Suprapubic skin (tissue), 4 donors: Measurements from ENCODE around the gene PCBP3. TPM values are rescaled to one million over a fixed set of nuclear protein-coding genes. Genes with fewer than 3 reads are reported as not detected.

Source experiments
- DNase-seq, 2 donors: peaks; one replicate each; pipeline ENCODE4 v3.0.0-alpha.2; 2019; ENCODE audit warnings: low spot score in 2 of 2
- H3K27ac ChIP-seq: fragments of 200-600 bp; sonication (generic); one replicate; pipeline ENCODE4 v1.5.1; 2019
- H3K27me3 ChIP-seq: fragments of 200-600 bp; sonication (generic); one replicate; pipeline ENCODE4 v1.5.1; 2019
- H3K36me3 ChIP-seq: fragments of 200-600 bp; sonication (generic); one replicate; pipeline ENCODE4 v1.5.1; 2019
- H3K4me1 ChIP-seq: fragments of 200-600 bp; sonication (generic); one replicate; pipeline ENCODE4 v1.5.1; 2019
- H3K4me3 ChIP-seq: fragments of 200-600 bp; sonication (generic); one replicate; pipeline ENCODE4 v1.5.1; 2019; ENCODE audit warnings: mild to moderate bottlenecking
- H3K9me3 ChIP-seq: fragments of 200-600 bp; sonication (generic); one replicate; pipeline ENCODE4 v1.5.1; 2019
- EP300 ChIP-seq: sonication (generic); formaldehyde crosslinking; IDR thresholded peaks from one replicate; pipeline ENCODE4 v1.6.1; 2017; ENCODE audit warnings: antibody characterized with exemption
- POLR2A ChIP-seq, 2 donors: fragments of 450-650 bp; IDR thresholded peaks; one replicate each; pipeline ENCODE4 v1.6.1; 2017; ENCODE audit warnings: antibody characterized with exemption in 2 of 2, mild to moderate bottlenecking in 2 of 2, moderate library complexity in 2 of 2
- POLR2AphosphoS5 ChIP-seq, 3 donors: sonication (generic); formaldehyde crosslinking; IDR thresholded peaks; one replicate each; pipeline ENCODE4 v1.6.1; 2017; ENCODE audit warnings: antibody characterized with exemption in 3 of 3
- WGBS: methylation state at CpG from one replicate; pipeline ENCODE4 v1.1.5; 2018; 5-methylcytosine and 5-hydroxymethylcytosine counted together
- total RNA-seq, 4 donors: library from RNA; depleted of rRNA; stranded (reverse); fragments of >200 nt; gene quantifications; one replicate each; pipeline ENCODE4 v1.1.0, GENCODE V29; 2016
- TF ChIP-seq, protein P1 (sequence below), 2 donors: fragments of 200-600 bp in 1 of 2; fragments of 450-650 bp in 1 of 2; sonication (generic) in 1 of 2; IDR thresholded peaks; one replicate each; pipeline ENCODE4 v1.5.1; 2016 to 2019; ENCODE audit warnings: antibody characterized with exemption in 2 of 2, mild to moderate bottlenecking in 1 of 2, moderate library complexity in 1 of 2

Gene PCBP3
- total RNA-seq, 4 donors from 2014 or later = 0.97 to 7.3 (median 2.7) TPM

DNA sequence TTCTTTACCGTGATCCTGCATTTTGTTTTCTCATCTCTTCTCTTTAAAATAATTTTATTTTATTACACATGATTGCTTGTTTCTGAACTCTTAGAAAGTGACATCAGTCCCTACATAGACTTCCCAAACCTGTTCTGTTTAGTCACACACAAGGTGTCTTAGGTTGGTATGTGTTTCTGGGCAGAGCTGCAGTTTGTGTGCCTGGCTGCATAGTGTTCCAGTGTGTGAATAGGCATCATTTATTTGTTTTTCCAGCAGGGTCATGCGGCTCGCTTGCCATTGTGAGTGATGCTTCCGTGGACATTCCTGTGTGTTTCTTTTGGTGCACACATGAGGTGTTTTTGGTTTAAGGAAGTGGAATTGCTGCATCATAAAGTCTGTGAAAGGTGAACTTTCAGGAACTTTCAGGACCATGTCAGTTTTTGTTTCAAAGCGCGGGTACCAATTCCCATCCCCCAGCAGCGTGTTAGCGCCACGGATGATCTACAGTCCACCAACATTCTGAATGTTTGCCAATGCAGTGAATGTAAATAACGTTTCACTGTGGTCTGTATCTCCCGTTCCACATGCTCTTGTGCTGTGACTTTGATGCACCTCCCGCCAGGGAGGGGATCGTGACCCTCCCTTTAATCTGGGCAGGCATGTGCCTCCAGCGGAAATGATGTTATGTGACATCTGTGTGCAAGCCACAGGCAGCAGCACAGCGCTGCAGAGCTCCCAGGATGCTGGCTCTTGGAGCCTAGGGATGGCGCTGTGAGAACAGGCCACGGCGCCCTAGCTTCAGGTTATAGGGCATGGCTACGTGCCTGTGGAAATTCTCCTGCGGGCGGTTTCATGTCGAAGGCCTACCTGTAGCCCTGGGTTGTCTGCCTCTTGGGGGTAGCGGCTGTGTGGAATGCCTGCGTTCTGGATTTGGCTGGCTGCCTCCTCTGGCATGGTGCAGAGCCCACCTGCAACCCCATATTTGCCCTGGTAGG lies 193.5 kb downstream of the PCBP3 start:
- no peak overlapping the region for H3K4me3 ChIP-seq
- no peak overlapping the region for H3K27ac ChIP-seq
- 73% methylated on average over 16 of the region's 24 CpGs for WGBS
- H3K9me3 ChIP-seq = no peaks in the 10 kb centered on the region
- DNase-seq = peak in 1 of 2 donors; percentile 60
- H3K36me3 ChIP-seq = no peaks in the 10 kb centered on the region
- H3K27me3 ChIP-seq = no peaks in the 10 kb centered on the region
- H3K4me1 ChIP-seq = no peaks in the 10 kb centered on the region
- TF ChIP-seq EP300 (no peak), POLR2AphosphoS5 (IDR thresholded peaks at IDR 0.05) (no peak), POLR2A (IDR thresholded peaks at IDR 0.05) (no peak)
- TF ChIP-seq, protein P1, sequence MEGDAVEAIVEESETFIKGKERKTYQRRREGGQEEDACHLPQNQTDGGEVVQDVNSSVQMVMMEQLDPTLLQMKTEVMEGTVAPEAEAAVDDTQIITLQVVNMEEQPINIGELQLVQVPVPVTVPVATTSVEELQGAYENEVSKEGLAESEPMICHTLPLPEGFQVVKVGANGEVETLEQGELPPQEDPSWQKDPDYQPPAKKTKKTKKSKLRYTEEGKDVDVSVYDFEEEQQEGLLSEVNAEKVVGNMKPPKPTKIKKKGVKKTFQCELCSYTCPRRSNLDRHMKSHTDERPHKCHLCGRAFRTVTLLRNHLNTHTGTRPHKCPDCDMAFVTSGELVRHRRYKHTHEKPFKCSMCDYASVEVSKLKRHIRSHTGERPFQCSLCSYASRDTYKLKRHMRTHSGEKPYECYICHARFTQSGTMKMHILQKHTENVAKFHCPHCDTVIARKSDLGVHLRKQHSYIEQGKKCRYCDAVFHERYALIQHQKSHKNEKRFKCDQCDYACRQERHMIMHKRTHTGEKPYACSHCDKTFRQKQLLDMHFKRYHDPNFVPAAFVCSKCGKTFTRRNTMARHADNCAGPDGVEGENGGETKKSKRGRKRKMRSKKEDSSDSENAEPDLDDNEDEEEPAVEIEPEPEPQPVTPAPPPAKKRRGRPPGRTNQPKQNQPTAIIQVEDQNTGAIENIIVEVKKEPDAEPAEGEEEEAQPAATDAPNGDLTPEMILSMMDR (IDR thresholded peaks at IDR 0.05) = no peak

DNA sequence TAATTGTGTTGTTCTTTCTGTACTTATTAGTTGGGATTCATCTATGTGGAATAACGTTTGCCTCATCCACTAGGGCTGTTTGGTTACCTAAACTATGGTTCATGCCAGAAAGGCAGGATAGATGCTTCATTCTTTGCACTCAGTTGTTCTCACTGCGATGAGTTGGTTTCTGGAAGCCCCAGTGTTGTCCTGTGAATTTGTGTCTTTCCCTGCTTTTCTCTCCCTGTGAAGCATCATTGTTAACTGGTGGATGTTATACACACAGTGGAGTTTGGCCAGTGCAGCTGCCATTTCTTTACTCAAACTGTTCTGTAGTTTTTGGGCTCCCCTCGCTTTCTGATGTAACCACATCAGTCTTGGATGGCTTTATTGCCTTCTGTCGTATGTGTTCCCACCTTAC lies 194.4 kb downstream of the PCBP3 start:
- no peaks in the 10 kb centered on the region for H3K4me1 ChIP-seq
- WGBS = 88% methylated on average over 4 of the region's 4 CpGs
- no peaks in the 10 kb centered on the region for H3K36me3 ChIP-seq
- H3K27me3 ChIP-seq = no peaks in the 10 kb centered on the region
- TF ChIP-seq EP300 (no peak), POLR2AphosphoS5 (IDR thresholded peaks at IDR 0.05) (no peak), POLR2A (IDR thresholded peaks at IDR 0.05) (no peak)
- TF ChIP-seq, protein P1 (IDR thresholded peaks at IDR 0.05) = no peak
- no peak overlapping the region for H3K27ac ChIP-seq
- no peak for DNase-seq
- H3K4me3 ChIP-seq = no peak overlapping the region
- H3K9me3 ChIP-seq = no peaks in the 10 kb centered on the region

DNA sequence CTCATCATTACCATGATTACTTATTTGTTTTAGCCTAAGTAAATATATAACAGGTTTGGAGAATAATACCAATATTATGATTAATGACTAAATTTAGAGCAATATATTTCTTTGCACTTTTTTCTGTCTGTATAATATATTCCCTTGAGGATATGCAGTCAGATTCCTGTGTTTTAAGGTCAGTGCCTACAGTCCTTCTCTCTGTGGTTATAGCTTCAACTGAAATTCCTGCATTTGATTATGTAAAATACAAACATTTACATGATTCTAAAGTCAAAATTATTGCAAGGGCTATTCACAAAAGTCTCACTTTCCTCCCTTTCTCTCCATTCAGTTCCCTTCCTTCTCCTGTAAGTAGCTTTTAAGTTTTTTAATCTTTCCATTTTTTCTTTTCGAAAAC lies 195.1 kb downstream of the PCBP3 start:
- Histone ChIP-seq H3K27me3 (no peaks in the 10 kb centered on the region), H3K9me3 (no peaks in the 10 kb centered on the region), H3K27ac (no peak overlapping the region), H3K4me3 (no peak overlapping the region), H3K36me3 (no peaks in the 10 kb centered on the region), H3K4me1 (no peaks in the 10 kb centered on the region)
- TF ChIP-seq POLR2A (IDR thresholded peaks at IDR 0.05) (no peak), EP300 (no peak), POLR2AphosphoS5 (IDR thresholded peaks at IDR 0.05) (no peak)
- TF ChIP-seq, protein P1 (IDR thresholded peaks at IDR 0.05) = no peak
- WGBS = 93% methylated on average over 1 of the region's 1 CpG
- DNase-seq = no peak

DNA sequence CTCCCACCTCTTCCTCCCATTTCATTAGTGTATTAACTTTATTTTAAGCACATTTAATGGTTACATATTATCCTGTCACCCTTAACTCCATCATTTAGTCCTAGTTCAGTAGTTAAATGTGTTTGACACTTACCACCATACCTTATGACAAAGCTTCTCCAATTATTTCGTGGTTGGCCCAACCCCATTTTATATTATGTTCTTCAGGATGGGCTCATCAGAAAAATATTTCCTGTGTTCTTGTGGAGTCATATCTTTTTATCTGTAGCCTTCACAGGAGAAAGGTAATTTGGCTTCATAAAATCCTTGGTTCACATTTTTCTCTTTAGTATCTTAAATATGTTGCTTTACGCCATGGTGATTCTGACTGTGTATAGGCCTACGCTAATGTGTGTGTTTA lies 195.7 kb downstream of the PCBP3 start:
- no peak for DNase-seq
- Histone ChIP-seq H3K36me3 (no peaks in the 10 kb centered on the region), H3K27me3 (no peaks in the 10 kb centered on the region), H3K4me1 (no peaks in the 10 kb centered on the region), H3K9me3 (no peaks in the 10 kb centered on the region), H3K27ac (no peak overlapping the region), H3K4me3 (no peak overlapping the region)
- TF ChIP-seq POLR2A (IDR thresholded peaks at IDR 0.05) = no peak
- TF ChIP-seq, protein P1 (IDR thresholded peaks at IDR 0.05) = no peak
- TF ChIP-seq EP300 = no peak
- TF ChIP-seq POLR2AphosphoS5 (IDR thresholded peaks at IDR 0.05) = no peak
- 93% methylated on average over 3 of the region's 3 CpGs for WGBS

DNA sequence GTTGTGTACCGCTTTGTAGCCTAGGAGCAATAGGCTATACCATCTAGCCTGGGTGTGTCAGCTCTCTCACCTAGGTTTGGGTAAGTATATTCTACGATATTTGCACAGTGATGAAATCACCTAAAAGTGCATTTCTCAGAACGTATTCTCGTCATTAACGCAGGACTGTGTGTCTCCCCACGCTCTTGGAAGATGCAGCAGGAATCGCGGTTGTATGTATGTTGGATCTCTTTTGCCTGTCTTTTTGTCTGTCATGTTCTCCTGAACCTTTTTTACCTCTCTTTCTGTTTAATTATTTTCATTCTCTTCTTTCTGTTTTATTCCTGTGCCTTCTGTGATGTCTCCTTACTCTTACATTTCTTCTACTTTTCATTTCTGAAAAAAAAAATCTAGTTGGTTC lies 197.5 kb downstream of the PCBP3 start:
- TF ChIP-seq, protein P1 (IDR thresholded peaks at IDR 0.05) = no peak
- TF ChIP-seq POLR2A (IDR thresholded peaks at IDR 0.05) (no peak), POLR2AphosphoS5 (IDR thresholded peaks at IDR 0.05) (no peak), EP300 (no peak)
- 98% methylated on average over 8 of the region's 8 CpGs for WGBS
- no peaks in the 10 kb centered on the region for H3K36me3 ChIP-seq
- H3K9me3 ChIP-seq = no peaks in the 10 kb centered on the region
- no peaks in the 10 kb centered on the region for H3K4me1 ChIP-seq
- H3K4me3 ChIP-seq = no peak overlapping the region
- peak in 1 of 2 donors; percentile 0 for DNase-seq
- no peak overlapping the region for H3K27ac ChIP-seq
- no peaks in the 10 kb centered on the region for H3K27me3 ChIP-seq
